ENCODE results near the gene PODN. TPM values are rescaled to one million over a fixed set of nuclear protein-coding genes. Genes with fewer than 3 reads are reported as not detected.

Gene PODN
- polyA plus RNA-seq, 6 donors from 2014 or later = not detected

DNA sequence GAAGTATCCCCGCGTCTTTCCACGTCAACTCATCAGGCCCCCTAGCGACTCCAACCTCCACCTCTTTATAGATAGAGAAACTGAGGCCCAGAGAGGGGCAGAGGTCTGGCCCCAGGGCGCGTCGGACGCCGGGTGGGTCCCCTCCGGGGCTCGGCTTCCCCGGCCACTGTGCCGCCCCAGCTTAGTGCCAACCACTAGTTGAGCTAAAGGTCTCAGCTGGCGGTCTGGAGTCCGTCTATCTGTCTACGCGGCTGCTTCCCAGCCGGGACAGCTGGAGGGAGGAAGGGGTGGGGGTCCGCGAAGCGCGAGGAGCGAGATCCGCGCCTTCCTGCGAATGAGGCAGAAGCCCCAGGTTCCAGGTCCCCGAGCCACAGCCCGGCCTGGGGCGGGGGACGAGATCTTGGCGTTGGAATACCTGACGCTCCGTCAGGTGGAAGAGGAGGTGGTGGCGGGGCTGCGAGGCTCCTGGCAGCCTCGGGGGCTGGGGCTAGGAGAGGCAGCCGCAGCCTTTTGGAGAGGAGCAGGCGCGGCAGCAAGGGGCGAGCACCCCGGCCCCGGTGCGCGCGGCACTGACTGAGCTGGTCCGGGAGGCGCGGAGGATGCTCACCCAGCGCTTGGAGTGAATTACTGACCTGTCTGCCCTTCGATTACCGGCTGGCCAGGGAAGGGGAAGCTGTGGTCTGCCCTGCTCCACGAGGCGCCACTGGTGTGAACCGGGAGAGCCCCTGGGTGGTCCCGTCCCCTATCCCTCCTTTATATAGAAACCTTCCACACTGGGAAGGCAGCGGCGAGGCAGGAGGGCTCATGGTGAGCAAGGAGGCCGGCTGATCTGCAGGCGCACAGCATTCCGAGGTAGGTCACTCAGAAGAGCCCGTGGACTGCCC, 937 bp downstream of the PODN start:
- Mint-ChIP-seq H3K4me3 (peak overlapping the region in 3 of 8 donors; percentile 6 to 57 (median 33)), H3K9me3 (no peaks in the 10 kb centered on the region), H3K27me3 (peaks cover 33 to 67% (median 40%) of the 10 kb centered on the region in 3 donors), H3K4me1 (peaks cover 0 to 17% (median 8%) of the 10 kb centered on the region in 3 donors), H3K27ac (no peak overlapping the region), H3K36me3 (no peaks in the 10 kb centered on the region)
- no peak for ATAC-seq (ENCODE audit: low read depth in 2 of 2)
- DNase-seq = no peak

DNA sequence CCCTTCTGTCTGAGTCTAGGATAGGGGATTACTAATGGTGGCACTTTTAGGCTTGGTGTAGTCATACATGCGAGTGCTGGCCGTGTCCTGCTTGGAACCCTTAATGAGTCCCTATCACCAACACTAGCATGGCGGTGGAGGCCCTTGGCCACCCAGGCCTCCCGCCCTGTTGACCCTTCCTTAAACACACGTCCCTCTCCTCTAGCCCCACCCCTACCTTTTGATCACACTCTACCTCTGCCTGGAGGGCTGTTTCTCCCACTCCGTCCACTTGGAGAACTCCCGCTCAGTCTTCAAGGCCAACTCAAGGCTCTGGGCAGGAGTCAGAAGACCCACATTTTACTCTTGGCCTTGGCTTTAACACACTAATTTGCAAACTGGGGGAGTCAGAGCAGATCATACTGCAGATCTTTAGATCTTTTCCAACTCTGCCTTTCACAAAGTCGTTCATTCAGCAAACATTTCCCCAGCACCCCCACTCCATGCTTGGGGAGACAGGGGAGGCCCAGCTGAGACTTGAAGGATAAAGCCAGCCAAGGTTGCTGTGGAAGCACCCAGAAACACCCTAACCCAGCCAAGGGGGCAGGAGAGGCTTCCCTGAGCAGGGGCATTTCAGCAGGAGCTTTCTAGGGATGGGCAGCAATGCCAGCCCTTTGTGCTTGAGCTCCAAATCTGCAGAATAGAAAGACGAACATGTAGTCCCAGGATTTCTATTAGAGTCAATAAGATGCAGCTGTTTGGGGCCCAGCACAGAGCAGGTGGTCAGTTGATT, 1.9 kb downstream of the PODN start:
- H3K36me3 Mint-ChIP-seq = no peaks in the 10 kb centered on the region
- DNase-seq (no peak), ATAC-seq (ENCODE audit: low read depth in 2 of 2) (no peak)
- peak overlapping the region in 1 of 8 donors; percentile 2 for H3K4me3 Mint-ChIP-seq
- peaks cover 0 to 17% (median 8%) of the 10 kb centered on the region in 3 donors for H3K4me1 Mint-ChIP-seq
- no peaks in the 10 kb centered on the region for H3K9me3 Mint-ChIP-seq
- H3K27me3 Mint-ChIP-seq = peaks cover 33 to 67% (median 40%) of the 10 kb centered on the region in 3 donors
- H3K27ac Mint-ChIP-seq = no peak overlapping the region

DNA sequence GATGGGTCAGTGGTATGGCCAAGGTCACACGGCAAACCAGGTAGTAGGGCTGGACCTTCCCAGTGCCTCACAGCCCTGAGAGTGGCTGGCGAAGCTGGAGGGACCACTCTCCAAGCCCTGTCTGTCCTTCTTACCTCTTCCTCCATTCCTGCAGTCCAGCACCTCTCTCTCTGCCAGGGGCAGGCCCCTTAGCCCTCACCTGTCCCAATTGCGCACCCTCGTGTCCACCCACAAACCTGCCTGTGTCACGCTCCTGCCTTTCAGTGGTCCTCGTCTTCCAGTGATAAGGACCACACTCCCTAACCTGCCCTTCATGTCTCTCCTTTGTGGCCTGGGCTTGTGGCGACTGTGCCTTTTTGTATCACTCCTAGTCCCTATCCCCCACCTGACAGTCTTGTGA, 3.4 kb downstream of the PODN start:
- H3K36me3 Mint-ChIP-seq = no peaks in the 10 kb centered on the region
- H3K4me1 Mint-ChIP-seq = peaks cover 0 to 17% (median 8%) of the 10 kb centered on the region in 3 donors
- H3K27ac Mint-ChIP-seq = no peak overlapping the region
- H3K27me3 Mint-ChIP-seq = peaks cover 22 to 60% (median 40%) of the 10 kb centered on the region in 3 donors
- ATAC-seq (ENCODE audit: low read depth in 2 of 2) = no peak
- no peaks in the 10 kb centered on the region for H3K9me3 Mint-ChIP-seq
- H3K4me3 Mint-ChIP-seq = no peak overlapping the region
- no peak for DNase-seq

DNA sequence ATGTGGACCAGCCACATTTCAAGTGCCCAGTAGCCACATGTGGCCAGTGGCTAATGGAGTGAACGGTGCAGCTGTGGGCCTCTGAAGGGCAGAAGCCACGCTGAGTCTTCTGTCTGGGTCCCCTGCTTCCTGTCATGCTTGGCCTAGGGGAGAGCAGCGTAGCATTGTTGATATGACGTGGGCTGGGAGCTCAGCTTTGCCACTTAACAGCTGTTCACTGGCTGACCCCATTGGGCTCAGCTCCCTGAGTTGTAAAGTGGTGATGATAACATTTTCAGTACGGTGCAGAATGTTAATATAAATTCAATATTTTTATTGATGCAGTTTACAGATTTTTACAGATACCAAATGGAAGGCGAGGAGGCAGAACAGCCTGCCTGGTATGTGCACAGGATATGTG, 4.5 kb downstream of the PODN start:
- Mint-ChIP-seq H3K27ac (peak overlapping the region in 1 of 6 donors; percentile 43), H3K4me3 (no peak overlapping the region), H3K36me3 (no peaks in the 10 kb centered on the region), H3K9me3 (no peaks in the 10 kb centered on the region), H3K27me3 (peaks cover 19 to 52% (median 31%) of the 10 kb centered on the region in 3 donors), H3K4me1 (peaks cover 0 to 17% (median 8%) of the 10 kb centered on the region in 3 donors)
- DNase-seq (no peak), ATAC-seq (ENCODE audit: low read depth in 2 of 2) (no peak)

DNA sequence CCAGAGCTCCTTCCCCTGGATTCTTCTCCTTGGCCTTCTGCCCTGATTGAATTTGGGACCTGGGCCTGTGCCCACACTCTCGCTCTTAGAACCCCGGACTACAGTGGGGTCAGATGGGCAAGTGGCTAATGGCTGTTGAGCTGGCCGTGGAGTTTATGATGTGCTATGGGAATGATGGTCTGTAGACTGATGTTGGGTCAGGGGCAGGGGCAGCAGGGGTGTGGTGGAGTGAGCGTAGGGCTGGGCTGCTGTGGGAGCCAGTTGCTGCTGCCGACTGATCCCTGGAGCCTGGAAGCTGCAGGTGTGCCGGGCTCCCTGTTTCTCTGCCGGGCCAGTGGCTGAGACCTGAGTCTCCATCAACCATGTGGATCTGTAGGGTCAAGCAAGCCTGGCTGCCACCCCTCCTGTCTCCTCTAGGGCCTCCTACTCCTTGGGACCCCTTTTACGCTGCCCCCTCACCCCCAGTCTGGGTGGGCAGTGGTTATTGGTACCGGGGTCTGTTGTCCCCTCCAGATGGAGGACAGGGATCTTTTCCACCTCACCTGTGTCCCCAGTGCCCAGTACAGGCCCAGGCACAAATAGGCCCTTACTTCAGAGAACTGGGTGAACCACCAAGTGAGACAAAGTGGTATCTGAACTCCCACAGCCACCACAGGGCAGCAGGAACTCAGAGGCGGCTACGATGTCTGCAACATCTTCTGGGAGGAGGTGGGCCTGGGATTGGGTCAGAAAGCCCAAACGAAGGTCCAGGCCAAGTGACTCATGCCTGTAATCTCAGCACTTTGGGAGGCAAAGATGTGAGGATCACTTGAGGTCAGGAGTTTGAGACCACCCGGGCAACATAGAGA, 5.1 kb downstream of the PODN start:
- no peak for ATAC-seq (ENCODE audit: low read depth in 2 of 2)
- DNase-seq = no peak
- no peaks in the 10 kb centered on the region for H3K36me3 Mint-ChIP-seq

DNA sequence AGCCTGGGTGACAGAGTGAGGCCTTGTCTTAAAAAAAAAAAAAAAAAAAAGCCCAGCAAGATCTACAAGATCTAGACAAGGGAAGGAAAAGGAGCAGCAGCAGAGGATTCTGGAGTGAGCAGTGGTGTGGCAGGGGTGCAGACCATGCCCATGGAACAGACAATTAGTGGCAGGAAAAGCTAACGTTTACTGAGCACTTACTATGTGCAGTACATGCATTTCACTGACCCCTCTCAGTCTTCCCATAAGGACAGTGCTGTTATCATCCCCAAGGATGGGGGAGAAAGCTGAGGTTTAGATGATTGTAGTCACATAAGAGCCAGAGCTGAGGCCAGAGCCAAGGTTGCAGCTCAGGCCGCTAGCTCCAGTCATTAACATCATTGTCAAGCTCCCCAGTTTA, 5.9 kb downstream of the PODN start:
- Mint-ChIP-seq H3K36me3 (no peaks in the 10 kb centered on the region), H3K9me3 (no peaks in the 10 kb centered on the region), H3K27me3 (peaks cover 19 to 43% (median 29%) of the 10 kb centered on the region in 3 donors), H3K4me1 (peaks cover 0 to 11% (median 8%) of the 10 kb centered on the region in 3 donors), H3K27ac (no peak overlapping the region), H3K4me3 (no peak overlapping the region)
- DNase-seq = no peak
- no peak for ATAC-seq (ENCODE audit: low read depth in 2 of 2)

More for the DNA sequence above, 5.1 kb downstream of the PODN start:
- H3K4me3 Mint-ChIP-seq = no peak overlapping the region
- peaks cover 19 to 48% (median 29%) of the 10 kb centered on the region in 3 donors for H3K27me3 Mint-ChIP-seq
- H3K9me3 Mint-ChIP-seq = no peaks in the 10 kb centered on the region
- no peak overlapping the region for H3K27ac Mint-ChIP-seq
- H3K4me1 Mint-ChIP-seq = peaks cover 0 to 16% (median 8%) of the 10 kb centered on the region in 3 donors

DNA sequence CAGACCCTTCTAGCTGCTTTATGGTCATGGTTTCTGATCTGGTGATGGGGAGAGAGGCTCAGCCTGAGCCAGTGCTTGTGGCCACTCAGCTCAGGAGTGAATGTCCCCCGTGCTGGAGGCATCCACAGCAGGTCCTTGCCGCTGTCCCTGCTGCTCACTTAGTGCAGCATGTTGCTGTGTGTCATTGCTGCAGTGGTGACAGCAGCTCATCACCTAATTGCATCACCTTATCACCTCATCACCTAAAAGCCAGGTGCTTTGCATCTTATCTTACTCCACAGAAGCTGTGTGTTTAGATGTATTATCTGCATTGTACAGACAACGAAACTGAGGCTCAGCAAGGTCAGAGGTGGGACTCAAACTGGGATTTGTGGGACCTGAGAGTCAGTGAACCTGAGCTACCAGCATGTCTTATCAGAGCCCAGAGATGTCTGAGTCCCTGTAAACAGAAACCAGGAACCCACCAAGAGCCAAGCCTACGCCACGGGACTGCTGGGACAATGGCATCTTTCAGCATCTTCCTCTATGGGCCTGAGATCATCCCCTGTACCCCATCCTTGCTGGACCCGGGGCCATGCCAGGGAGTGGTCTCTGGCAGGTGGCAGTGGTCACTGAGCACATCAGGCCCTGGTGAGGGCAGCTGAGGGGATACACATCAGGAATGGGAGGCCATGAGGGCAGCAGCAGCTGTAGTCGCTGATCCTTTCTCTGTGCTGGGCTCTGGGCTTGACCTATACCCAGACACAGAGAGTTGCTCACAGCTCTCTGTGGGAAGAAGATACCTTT, 6.5 kb downstream of the PODN start:
- ATAC-seq (ENCODE audit: low read depth in 2 of 2) (no peak), DNase-seq (no peak)
- Mint-ChIP-seq H3K4me3 (no peak overlapping the region), H3K27ac (peak overlapping the region in 1 of 6 donors; percentile 63), H3K4me1 (peaks cover 0 to 4% (median 4%) of the 10 kb centered on the region in 3 donors), H3K9me3 (no peaks in the 10 kb centered on the region), H3K36me3 (no peaks in the 10 kb centered on the region), H3K27me3 (peaks cover 15 to 36% (median 23%) of the 10 kb centered on the region in 3 donors)

DNA sequence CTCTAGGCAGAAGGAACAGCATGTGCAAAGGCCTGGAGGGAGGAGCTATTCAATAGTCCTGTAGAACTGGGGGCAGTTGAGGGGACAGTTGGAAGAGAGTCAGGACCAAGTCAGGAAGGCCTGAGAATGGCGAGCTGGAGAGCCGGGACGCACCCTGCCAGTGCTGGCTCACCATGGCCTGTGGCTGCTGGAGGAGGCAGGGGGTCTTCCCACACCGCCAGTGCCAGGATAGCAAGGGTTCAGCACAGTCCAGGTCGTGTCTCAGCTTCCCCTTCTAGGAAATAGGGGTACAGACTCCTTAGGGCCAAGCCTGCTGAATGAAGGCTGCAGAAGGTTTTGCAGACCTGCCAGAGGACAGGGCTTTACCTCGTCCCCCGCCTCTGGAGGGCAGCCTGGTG, 7.3 kb downstream of the PODN start:
- Mint-ChIP-seq H3K4me1 (no peaks in the 10 kb centered on the region), H3K36me3 (no peaks in the 10 kb centered on the region), H3K4me3 (no peak overlapping the region), H3K27me3 (peaks cover 7 to 29% (median 15%) of the 10 kb centered on the region in 3 donors), H3K9me3 (no peaks in the 10 kb centered on the region), H3K27ac (no peak overlapping the region)
- no peak for ATAC-seq (ENCODE audit: low read depth in 2 of 2)
- no peak for DNase-seq

DNA sequence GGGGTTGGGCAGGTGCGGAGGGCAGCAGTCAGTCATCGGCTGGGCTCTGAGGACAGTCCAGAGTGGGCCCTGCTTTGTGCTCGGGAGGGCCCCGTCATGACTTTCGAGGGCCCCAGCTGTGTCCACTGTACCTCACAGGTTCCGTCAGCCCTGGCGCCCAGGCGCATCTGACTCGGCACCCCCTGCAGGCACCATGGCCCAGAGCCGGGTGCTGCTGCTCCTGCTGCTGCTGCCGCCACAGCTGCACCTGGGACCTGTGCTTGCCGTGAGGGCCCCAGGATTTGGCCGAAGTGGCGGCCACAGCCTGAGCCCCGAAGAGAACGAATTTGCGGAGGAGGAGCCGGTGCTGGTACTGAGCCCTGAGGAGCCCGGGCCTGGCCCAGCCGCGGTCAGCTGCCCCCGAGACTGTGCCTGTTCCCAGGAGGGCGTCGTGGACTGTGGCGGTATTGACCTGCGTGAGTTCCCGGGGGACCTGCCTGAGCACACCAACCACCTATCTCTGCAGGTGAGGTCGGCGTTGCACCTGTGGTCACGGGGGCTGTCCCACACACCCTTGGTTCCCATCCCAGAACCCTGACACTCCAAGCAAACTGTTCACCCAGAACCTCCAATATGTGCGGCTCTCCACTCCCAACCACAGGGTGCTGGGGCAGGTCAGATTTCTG, 7.8 kb downstream of the PODN start:
- Mint-ChIP-seq H3K4me1 (no peaks in the 10 kb centered on the region), H3K4me3 (no peak overlapping the region), H3K9me3 (no peaks in the 10 kb centered on the region), H3K36me3 (no peaks in the 10 kb centered on the region), H3K27me3 (peaks cover 6 to 23% (median 10%) of the 10 kb centered on the region in 3 donors), H3K27ac (no peak overlapping the region)
- ATAC-seq (ENCODE audit: low read depth in 2 of 2) = no peak
- DNase-seq = no peak

DNA sequence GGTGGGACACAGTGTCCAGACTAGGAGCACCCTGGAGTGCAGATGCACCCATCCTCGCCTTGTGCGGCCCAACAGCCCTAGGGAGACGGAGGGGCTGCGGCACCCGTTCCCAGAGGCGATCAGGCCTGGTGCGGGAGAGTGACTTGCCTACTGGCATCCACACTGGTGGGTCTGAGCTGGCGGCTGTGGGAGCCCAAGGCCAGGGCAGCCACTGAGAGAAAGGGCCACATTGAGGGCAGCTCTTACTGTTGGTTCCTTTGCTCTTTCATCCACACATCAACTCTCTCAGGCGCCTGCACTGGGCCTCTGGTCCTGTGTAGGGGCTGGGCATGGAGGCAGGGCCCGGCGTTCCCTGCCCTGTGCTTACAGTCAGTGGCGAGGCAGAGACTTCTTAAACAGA, 8.6 kb downstream of the PODN start:
- ATAC-seq (ENCODE audit: low read depth in 2 of 2) (no peak), DNase-seq (no peak)
- peaks cover 6 to 20% (median 10%) of the 10 kb centered on the region in 3 donors for H3K27me3 Mint-ChIP-seq
- H3K9me3 Mint-ChIP-seq = no peaks in the 10 kb centered on the region
- H3K27ac Mint-ChIP-seq = no peak overlapping the region
- H3K4me3 Mint-ChIP-seq = no peak overlapping the region
- no peaks in the 10 kb centered on the region for H3K4me1 Mint-ChIP-seq
- no peaks in the 10 kb centered on the region for H3K36me3 Mint-ChIP-seq

DNA sequence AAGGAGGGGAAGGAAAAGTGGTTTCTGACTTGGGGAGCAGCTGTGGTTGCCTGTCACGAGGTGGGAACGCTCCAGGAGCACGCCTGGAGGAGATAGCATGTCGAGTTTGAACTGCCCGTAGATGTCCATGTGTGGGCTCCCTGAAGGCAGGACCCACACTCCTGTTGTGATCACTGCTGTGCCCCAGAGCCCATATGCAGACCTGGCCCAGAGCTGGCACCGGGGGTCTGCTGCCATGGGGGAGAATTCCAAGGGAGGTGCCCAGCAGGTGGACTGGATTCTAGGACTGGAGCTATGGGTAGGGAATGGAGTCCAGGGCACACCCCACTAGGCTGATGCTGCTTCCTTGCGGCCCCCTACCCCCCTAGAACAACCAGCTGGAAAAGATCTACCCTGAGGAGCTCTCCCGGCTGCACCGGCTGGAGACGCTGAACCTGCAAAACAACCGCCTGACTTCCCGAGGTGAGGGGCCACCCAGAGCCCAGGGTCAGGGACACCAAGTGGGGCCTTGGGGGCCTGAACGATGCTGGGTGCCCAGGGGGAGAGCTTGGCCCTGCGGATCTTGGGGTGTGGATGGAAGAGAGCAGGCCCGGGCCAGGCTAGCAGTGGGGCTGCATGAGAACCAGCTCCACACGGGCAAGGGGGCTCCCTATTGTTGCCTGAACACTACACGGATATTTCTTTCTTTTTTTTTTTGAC, 9.3 kb downstream of the PODN start:
- H3K27ac Mint-ChIP-seq = peak overlapping the region in 1 of 6 donors; percentile 45

More for the DNA sequence above, 9.3 kb downstream of the PODN start:
- Mint-ChIP-seq H3K4me3 (no peak overlapping the region), H3K36me3 (no peaks in the 10 kb centered on the region), H3K9me3 (no peaks in the 10 kb centered on the region), H3K4me1 (no peaks in the 10 kb centered on the region), H3K27me3 (peaks cover 5 to 16% (median 8%) of the 10 kb centered on the region in 3 donors)
- DNase-seq = no peak
- ATAC-seq (ENCODE audit: low read depth in 2 of 2) = no peak

All from naive B cell (primary cell).